SK-N-SH treated with all-trans-retinoic acid at 6 μM for 48 hours (cell line): Measurements from ENCODE around the gene PHF21B.

Experiments
- ATAC-seq: fragments of 200-7000 bp; cut with Tn5 transposase; 3 replicates; pipeline ENCODE4 v1.9.1; 2020; ENCODE audit warnings: mild to moderate bottlenecking, moderate library complexity
- ARNTL ChIP-seq: fragments of 450-650 bp; formaldehyde crosslinking; IDR thresholded peaks from 2 replicates; pipeline ENCODE4 v1.5.0; 2020; ENCODE audit warnings: low read depth, mild to moderate bottlenecking, moderate library complexity, borderline replicate concordance
- BACH2 ChIP-seq: fragments of 250-450 bp; sonication (Bioruptor Pico); IDR thresholded peaks from 2 replicates; pipeline ENCODE4 v1.9.0; 2021; ENCODE audit warnings: mild to moderate bottlenecking, borderline replicate concordance
- CREB5 ChIP-seq: fragments of 250-450 bp; sonication (Bioruptor Pico); IDR thresholded peaks from 2 replicates; pipeline ENCODE4 v1.5.1; 2020; ENCODE audit warnings: low read depth, mild to moderate bottlenecking, moderate library complexity
- ESRRG ChIP-seq: fragments of 250-450 bp; sonication (Bioruptor Pico); IDR thresholded peaks from 2 replicates; pipeline ENCODE4 v1.6.1; 2021; ENCODE audit warnings: mild to moderate bottlenecking
- GLIS3 ChIP-seq: fragments of 250-450 bp; sonication (Bioruptor Pico); IDR thresholded peaks from 2 replicates; pipeline ENCODE4 v1.5.0; 2020; ENCODE audit warnings: mild to moderate bottlenecking, moderate library complexity
- ISL1 ChIP-seq: fragments of 250-450 bp; sonication (Bioruptor Pico); IDR thresholded peaks from 2 replicates; pipeline ENCODE4 v2.1.2; 2022; ENCODE audit warnings: mild to moderate bottlenecking, moderate library complexity
- OSR1 ChIP-seq: fragments of 250-450 bp; sonication (Bioruptor Pico); IDR thresholded peaks from 2 replicates; pipeline ENCODE4 v1.8.0; 2022; ENCODE audit warnings: moderate library complexity, mild to moderate bottlenecking, inconsistent platforms
- POU6F1 ChIP-seq: fragments of 250-450 bp; sonication (Bioruptor Pico); IDR thresholded peaks from 2 replicates; pipeline ENCODE4 v1.8.0; 2021; ENCODE audit warnings: low read depth, mild to moderate bottlenecking, moderate library complexity, borderline replicate concordance
- RARB ChIP-seq: fragments of 250-450 bp; sonication (Bioruptor Pico); IDR thresholded peaks from 2 replicates; pipeline ENCODE4 v1.8.0; 2021; ENCODE audit warnings: mild to moderate bottlenecking, moderate library complexity
- SNAI2 ChIP-seq: fragments of 250-450 bp; sonication (Bioruptor Pico); IDR thresholded peaks from 2 replicates; pipeline ENCODE4 v1.5.0; 2020; ENCODE audit warnings: mild to moderate bottlenecking, moderate library complexity
- TSHZ2 ChIP-seq: fragments of 250-450 bp; sonication (Bioruptor Pico); IDR thresholded peaks from 2 replicates; pipeline ENCODE4 v1.5.0; 2020; ENCODE audit warnings: mild to moderate bottlenecking, moderate library complexity
- ZC3H10 ChIP-seq: fragments of 250-450 bp; sonication (Bioruptor Pico); IDR thresholded peaks from 2 replicates; pipeline ENCODE4 v1.5.1; 2021; ENCODE audit warnings: mild to moderate bottlenecking, moderate library complexity
- ZFP3 ChIP-seq: fragments of 250-450 bp; sonication (Bioruptor Pico); IDR thresholded peaks from 2 replicates; pipeline ENCODE4 v1.5.0; 2020; ENCODE audit warnings: mild to moderate bottlenecking, moderate library complexity
- ZFP30 ChIP-seq: fragments of 450-650 bp; formaldehyde crosslinking; IDR thresholded peaks from 2 replicates; pipeline ENCODE4 v1.5.0; 2022; ENCODE audit warnings: mild to moderate bottlenecking, moderate library complexity
- ZNF565 ChIP-seq: fragments of 450-650 bp; formaldehyde crosslinking; conservative IDR thresholded peaks from 2 replicates; pipeline ENCODE4 v1.5.0; 2020; ENCODE audit warnings: low read depth, mild to moderate bottlenecking, moderate library complexity
- ZNF70 ChIP-seq: fragments of 450-650 bp; formaldehyde crosslinking; IDR thresholded peaks from 2 replicates; pipeline ENCODE4 v1.5.0; 2020; ENCODE audit warnings: mild to moderate bottlenecking, moderate library complexity

Gene PHF21B

GRCh38 chr22:44839721-44840120, 170.1 kb downstream of the PHF21B start:
- no peak for TF ChIP-seq OSR1
- no peak for TF ChIP-seq ZC3H10
- no peak for TF ChIP-seq ZNF565
- TF ChIP-seq BACH2, result no peak
- no peak for TF ChIP-seq RARB (CRISPR knock-in tag)
- TF ChIP-seq TSHZ2, result no peak
- no peak for TF ChIP-seq ZFP30 (CRISPR knock-in tag)
- ATAC-seq, result no peak

GRCh38 chr22:44839061-44839460, 170.7 kb downstream of the PHF21B start:
- ATAC-seq, result no peak
- TF ChIP-seq ISL1 (CRISPR knock-in tag), result no peak
- no peak for TF ChIP-seq TSHZ2
- TF ChIP-seq CREB5 (CRISPR knock-in tag), result no peak

GRCh38 chr22:44838316-44839016, 171.3 kb downstream of the PHF21B start:
- no peak for TF ChIP-seq ZFP3 (CRISPR knock-in tag)
- TF ChIP-seq SNAI2 (CRISPR knock-in tag), result no peak
- no peak for TF ChIP-seq ZNF70 (CRISPR knock-in tag)
- TF ChIP-seq GLIS3 (CRISPR knock-in tag), result no peak
- no peak for TF ChIP-seq BACH2
- no peak for TF ChIP-seq CREB5 (CRISPR knock-in tag)
- no peak for TF ChIP-seq ESRRG (CRISPR knock-in tag)
- TF ChIP-seq POU6F1, result no peak
- TF ChIP-seq RARB (CRISPR knock-in tag), result no peak
- no peak for TF ChIP-seq ZNF565
- no peak for TF ChIP-seq ARNTL
- no peak for TF ChIP-seq TSHZ2
- no peak for ATAC-seq
